Left kidney (tissue), 2 donors: Measurements from ENCODE around the gene CSNK1G3. TPM values are rescaled to one million over a fixed set of nuclear protein-coding genes. Genes with fewer than 3 reads are reported as not detected.

Source experiments
- DNase-seq: peaks from one replicate; pipeline ENCODE4 v3.0.0-alpha.2; 2013
- polyA plus RNA-seq: library from polyadenylated mRNA; unstranded; fragments of 120-200 nt; gene quantifications from one replicate; pipeline ENCODE4 v1.2.1, GENCODE V29; 2013; ENCODE audit not compliant: insufficient read length

CSNK1G3 gene
- polyA plus RNA-seq, 1 donor, result 47.2 TPM

DNA sequence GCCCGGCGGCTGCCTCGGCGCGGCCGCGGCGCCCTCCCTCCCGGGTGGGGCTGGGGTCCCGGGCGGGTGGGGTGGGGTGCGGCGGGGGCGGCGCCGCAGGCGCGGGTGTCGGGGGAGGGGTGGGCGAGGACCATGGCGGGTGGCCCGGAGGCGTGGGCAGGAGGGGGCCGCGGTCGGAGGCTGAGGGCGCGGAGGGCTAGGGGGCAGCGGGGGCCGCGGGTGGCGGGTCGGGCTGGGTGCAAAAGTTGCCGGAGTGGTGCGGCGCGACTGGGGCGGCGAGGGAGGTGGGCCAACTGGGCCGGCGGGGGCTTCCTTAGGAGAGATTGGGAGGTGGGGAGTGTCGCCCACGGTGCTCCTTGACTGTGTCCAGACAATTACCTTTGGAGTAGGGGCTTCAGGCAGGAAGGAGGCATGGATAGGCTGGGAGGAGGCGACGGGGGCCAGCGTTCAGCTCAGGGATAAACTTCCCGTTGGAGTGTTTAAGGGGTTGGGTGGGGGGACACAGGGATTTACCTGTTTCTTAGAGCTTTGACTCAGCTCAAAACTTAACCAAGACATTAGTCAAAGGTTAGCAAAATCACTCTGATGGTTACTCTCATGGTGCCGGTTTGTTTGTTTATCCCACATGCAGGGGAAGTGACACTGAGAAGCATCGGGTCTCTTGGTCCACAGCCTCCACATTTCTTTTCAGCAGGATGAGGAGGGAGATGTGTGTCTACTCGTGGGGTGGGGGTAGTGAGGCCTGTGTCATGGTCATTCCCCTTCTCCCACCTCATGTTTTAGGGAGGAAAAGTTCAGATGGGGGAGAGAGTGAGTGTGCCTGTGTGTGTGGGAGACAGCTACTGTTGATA is 859 bp downstream of the CSNK1G3 start:
- DNase-seq, result peak; percentile 56

DNA sequence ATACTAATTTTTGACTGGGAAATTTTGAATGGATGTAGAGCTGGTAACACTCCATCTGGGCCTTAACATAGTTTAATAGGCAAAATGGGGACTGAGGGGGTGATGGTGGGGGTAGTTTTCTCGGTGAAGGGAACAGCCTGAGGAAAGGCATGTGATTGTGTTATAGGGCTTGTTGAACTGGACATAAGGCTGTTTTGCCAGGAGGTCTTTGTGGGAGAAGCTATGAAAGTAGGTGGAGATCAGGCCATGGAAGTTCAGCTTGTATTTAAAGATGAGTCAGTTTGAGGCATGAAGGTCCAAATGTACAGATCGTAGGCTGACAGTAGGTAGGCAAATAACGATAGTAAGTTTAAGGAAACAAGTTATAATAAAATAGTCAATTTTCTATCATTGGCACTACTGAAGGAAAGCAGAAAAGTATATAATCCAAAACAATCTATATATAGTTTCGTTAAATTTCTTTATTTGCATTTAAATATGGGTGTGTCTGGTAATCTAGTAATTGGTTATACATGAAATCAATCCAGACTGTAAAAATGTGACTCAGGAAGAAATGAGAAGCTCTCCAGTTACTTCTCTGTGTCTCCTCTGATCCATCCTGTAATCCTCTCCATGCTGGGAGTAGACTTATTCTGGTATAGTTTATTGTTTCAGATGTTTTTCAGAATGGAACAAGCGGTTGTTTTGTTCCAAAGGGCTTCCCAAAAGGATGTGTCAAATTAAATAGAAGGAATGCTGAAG is 2.8 kb downstream of the CSNK1G3 start:
- DNase-seq, result no peak

DNA sequence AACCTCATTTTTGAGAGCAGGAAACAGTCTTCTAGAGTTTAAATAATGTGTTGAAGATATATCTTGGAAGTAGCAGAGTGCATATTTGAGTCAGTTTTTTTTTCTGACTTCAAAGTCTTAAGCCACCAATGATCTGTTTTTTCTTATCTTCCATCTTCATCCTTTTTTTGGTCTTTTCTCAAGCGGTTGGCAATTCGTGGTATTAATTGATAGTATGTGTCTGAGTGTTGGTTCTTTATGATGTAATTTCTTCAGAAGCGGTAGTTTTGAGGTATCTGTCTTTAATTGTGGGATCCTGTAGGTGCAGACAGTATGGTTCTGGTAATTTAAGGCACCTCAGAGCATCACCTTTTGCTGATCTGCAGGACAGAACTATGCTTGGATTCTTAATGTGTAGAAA is 3.9 kb downstream of the CSNK1G3 start:
- no peak for DNase-seq

DNA sequence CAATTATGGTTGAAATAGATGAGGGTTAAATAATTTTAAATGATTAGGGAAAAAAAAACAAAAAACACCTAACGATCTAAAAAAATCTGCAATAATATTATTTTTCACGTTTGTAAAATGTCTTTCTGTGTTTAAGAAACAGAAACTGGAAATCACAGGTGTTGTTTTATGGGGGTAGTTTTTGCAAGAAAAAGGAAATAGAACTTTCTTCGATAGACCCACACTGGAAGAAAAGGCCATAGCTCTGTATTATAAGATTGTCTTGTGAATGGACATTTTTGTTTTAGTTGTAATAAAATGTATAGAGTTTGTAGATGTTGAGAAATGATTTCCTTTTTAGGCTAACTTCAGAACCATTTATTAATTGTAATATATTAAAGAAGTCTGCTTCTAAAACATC is 5.5 kb downstream of the CSNK1G3 start:
- no peak for DNase-seq

DNA sequence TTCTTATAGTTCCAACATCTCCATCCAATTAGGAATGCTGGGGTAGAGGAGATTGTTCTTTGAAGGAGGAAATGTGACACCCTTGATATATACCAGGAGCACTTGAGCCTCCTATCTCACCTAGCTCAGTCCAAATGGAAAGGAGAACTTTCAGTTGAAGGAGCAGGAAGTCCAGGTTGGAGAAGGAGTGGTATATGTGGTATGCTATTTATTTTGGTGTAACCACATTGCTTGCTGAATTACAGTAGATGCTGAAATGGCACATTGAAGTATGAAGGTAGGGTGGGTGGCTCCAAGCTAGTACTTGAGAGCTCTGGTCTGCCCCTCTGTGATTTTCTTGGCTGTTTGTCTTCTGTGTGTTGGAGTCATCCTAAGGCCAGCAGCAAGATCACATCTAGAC is 6.1 kb downstream of the CSNK1G3 start:
- DNase-seq, result no peak

DNA sequence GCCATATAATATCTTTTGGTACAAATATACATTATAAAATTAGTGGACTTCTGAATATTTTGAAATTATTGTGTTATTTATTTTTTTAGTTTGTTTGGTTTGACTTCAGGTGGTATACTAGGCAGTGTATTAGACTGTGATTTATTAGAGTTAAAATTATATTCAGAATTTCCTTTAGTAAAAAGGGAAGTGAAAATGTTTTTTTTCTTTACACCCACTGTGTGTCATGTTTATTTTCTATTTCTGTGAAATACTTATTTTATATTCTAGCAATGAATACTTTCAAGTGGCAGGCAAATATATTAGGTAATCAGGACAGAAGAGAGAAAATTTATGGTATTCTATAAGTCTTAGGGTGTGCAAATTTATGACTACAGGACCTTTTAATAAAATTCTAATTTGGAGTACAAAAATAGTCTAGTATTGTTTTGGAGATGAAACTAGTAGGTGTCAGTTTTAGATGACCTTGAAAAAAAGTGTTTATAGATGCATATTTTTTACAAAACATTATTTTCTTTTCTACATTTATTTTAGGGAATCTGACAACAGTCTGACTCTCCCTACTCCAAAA is 8.8 kb downstream of the CSNK1G3 start:
- DNase-seq, result no peak

DNA sequence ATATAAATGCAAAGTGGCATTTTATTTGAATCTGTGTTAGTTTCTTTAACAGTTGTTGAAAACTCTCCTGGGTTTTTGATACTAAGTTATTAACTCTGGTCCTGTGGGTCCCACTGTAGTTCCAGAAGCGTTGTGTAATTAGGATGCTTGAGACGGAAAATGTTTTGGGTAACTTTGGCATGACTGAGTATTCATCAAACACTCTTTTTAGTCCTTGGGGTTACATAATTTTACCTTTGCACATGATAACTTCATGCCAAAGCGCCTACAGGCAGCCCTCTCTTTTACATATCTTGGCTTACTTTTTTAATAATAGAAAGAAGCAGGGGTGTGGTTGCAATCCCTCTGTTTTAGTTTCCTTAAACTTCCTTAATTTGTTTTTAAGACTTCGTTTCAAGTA is 12.2 kb downstream of the CSNK1G3 start:
- no peak for DNase-seq

DNA sequence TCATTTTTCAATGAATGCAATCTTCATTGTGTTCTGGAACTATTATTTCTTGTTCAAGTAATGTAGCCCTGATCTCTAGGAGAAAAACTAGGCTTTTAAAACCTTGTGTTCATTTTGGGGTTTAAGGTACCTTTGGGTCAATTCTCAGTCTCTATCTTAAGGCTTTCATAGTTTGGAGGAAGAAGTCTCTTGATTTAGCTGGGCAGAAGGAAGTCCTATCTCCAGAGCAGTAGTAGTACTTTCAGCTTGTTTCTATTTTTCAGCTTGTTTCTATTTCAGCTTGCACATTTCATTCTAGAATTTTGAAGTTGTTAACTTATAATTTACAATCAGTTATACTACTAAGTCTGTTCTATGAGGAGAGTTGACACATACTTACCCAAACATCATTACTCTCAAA is 15.2 kb downstream of the CSNK1G3 start:
- DNase-seq, result no peak

DNA sequence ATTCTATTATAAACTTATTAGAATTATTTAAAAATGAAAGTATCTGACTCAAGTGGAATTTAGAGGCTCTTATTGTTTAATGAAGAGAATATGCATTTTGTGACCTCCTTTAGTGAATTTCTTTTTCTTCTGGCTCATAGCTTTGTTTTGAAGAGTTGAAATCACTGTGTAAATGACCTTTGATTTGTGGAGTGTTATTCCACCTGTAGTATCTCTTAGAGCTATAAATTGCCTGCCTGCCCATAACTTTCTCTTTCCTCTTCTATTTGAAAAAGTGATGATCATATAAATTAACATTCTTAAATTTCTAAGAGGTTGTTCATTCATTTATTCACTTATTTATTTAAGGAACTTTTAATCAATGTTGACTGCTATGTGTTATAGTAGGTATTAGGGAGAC is 16.1 kb downstream of the CSNK1G3 start:
- no peak for DNase-seq

DNA sequence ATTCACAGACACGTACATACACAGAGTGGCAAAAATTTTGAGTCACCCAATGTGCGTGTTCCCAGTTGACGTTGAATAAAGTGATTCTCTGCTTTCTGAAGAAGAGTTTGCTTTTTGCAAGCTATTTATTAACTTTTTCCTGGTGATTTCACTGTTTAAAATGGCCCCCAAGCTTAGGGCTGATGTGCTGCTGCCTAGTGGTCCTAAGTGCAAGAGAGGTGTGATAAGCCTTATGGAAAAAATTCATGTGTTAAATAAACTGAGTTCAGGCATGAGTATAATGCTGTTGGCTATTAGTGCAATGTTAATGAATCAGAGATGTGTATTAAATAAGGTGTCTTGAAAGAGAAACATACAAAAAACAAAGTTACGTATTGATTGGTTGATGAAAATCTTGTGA is 16.9 kb downstream of the CSNK1G3 start:
- DNase-seq, result no peak

DNA sequence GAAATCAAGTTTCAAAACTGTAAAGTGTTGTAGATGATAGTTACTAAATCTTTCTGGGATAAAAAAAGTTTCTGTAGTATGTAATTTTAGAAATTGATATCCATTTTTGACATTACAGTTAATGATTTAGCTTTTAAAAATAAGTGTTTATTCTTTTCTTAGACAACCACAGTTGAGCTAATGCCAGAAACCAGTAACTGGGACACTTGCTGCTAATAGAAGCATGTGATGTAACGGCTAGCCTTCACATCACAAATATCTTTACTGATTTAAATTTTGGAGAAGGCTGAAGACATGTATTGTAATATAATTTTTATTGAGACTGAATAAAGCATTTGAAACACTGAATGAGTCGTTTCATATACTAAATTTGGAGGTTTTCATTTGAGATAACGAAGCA is 18.8 kb downstream of the CSNK1G3 start:
- DNase-seq, result no peak

DNA sequence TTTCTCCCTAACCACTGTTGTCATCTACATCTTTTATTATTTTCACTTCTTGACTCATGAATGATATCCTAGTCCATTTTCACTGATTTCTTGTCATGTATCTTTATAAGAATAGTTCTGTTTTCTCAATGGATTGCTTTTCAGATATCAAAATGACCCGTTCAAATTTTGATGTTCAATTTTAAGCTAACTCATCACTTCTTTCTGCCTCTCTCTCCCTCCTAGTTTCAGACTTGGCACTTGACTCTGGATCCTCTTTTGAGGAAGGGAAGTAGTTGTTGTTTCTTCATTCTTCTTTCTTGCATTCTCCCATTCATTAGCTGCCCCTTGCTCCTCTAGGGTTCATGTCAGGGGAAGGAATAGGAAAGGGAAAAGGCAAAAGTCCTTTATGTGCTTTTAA is 23.7 kb downstream of the CSNK1G3 start:
- DNase-seq, result no peak

DNA sequence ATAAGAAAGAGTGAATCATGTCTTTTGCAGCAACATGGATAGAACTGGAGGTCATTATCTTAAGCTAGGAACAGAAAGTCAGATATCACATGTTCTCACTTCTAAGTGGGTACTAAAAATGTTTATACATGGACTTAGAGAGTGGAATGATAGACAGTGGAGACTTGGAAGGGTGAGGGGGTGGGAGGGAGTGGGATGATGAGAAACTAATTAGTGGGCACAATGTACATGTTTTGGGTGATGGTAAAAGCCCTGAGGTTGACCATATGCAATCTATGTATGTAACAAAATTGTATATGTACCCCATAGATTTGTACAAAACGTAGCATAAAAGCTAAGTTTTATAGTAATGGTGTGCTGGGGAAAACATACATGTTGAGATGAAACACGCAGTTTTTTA is 25.3 kb downstream of the CSNK1G3 start:
- DNase-seq, result no peak

DNA sequence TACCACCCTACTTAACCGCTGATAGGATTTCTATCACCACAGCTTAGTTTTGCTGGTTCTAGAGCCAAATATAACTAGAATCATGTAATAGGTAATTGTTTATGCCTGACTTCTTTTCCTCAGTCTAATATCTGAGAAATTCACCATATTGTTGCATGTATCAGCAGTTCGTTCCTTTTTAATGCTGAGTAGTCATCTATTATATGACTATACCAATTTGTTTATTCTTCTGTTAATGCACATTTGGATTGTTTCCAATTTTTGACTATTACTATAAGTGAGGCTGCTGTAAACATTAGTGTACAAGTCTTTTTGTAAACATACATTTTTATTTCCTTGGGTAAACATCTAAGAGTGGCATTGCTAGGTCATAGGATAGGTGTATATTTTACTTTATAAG is 25.9 kb downstream of the CSNK1G3 start:
- no peak for DNase-seq

DNA sequence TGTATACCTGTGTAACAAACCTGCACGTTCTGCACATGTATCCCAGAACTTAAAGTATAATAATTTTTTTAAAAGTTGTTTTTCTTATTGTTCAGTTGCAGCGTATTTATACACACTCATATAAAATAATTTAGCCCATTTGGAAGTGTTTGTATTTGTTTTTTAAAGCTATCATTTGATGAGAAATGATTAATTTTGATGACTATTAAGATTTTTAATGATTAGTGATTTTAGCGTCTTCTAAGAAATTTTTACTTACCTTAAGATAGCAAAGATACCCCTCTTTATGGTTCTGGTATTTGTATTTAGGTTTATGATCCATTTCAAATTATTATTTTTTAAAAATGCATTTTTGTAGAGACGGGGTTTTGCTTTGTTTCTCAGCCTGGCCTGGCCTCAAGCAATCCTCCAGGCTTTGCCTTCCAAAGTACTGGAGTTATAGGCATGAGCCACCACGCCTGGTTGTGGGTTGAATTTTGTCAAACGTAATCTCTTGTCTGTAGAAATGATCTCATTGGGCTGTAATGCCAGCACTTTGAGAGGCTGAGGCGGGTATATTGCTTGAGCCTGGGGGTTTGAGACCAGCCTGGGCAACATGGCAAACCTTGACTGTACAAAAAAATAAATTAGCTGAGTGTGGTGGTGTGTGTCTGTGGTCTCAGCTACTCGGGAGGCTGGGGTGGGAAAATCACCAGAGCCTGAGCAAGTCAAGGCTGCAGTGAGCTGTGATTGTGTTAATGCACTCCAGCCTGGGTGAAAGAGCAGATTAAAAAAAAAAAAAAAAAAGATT is 26.9 kb downstream of the CSNK1G3 start:
- DNase-seq, result no peak

DNA sequence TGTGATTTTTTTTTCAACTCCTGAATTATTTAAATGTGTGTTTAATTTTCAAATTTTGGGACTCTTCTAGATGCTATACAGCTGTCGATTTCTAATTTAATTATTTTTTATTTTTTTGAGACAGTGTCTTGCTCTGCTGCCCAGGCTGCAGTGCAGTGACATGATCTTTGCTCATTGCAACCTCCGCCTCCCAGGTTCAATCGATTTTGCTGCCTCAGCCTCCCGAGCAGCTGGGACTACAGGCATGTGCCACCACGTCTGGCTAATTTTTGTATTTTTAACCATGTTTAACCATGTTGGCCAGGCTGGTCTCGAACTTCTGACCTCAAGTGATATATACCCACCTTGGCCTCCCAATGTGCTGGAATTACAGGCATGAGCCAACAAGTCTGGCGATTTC is 28.6 kb downstream of the CSNK1G3 start:
- DNase-seq, result no peak

DNA sequence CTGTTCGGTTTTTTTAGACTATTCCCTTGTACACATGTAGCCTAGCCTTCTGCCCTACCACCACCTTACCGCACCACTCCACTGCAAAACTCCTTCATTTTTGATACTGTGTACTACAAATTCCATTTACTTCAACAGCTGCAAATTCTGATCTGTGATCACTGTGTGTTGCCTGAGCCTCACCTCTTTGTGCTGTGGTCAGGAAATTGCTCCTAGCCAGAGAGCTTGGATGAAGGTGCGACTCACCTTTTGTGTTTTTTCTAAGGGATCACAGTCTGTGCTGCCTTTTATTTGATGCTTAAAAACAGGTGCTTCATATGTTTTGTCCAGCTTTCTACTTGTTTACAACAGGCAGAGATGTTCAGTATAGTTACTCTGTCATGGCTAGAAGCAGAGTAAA is 31.5 kb downstream of the CSNK1G3 start:
- DNase-seq, result no peak

DNA sequence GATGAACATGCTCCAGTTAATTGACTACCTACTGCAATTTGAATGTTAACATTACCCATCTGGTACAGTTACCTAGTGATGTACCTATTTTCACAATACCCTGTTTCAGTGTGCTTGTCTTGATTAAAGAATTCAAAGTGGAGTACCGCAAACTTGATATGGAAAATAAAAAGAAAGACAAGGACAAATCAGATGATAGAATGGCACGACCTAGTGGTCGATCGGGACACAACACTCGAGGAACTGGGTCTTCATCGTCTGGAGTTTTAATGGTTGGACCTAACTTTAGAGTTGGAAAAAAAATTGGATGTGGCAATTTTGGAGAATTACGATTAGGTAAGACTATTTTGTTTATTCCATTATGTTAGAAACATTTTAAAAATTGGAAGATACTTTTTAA is 33.5 kb downstream of the CSNK1G3 start:
- no peak for DNase-seq

DNA sequence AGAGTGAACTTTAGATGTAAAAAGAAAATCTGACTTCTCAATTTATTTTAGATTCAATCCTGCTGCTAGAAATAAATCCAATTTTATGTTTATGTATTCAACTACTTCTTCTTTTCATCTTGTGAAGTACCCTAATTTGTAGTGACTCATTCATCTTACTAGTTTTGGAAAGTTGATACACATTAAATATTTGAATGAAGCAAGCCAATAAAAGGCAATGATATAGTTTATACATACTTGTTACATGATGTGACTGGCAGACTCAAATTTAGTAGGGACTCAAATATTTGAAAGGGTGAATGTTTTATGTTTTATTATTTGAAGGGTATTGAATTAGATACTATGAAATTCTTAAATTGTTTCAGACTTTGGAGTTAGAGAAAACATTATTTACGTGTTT is 34.7 kb downstream of the CSNK1G3 start:
- no peak for DNase-seq

DNA sequence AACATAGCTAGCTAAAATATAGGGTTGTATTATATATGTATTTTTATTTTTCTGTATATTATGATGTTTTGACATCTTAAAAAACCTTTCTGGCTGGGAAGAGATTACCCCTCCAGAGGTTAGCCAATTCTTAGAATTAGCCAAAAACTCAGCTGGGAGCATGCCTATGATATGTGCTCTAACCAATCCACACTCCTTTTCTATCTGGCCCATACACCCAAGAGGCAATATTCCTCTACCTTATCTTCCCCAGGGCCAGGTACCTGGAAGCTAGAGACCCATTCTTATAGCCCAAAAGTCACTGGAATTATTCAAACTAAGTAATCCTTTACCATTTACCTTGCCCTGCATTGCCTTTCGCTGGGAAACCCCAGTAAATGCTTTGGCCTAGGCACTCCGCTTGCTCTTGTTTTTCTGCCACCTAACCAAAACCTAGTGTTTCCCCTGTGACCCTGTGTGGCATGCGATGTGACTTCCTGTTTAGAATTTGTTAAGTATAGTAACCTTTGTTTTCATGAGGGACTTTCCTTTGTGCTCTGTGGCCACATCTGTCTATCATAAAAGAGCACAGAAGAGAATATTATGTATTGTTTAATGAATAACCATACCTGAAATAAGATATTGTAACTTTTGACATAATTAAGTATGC is 37.4 kb downstream of the CSNK1G3 start:
- DNase-seq, result no peak

DNA sequence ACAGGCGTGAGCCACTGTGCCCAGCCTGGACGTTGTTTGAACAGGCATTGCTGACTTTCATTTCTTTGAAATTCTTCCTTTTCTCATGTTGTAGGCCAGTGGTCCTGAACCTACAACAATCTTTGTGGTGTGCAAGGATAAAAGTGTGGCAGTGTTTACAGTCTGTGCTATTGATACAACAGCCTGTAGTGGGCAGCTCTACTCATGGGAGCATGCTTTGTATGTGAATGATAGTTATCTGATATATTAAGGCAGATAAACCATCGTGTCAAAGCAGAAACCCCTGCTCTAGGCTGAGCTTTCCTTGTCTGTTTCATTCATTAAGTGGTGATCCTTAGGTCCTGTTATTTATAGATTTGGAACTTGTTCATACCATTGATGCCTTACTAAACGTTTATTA is 42.6 kb downstream of the CSNK1G3 start:
- DNase-seq, result no peak

DNA sequence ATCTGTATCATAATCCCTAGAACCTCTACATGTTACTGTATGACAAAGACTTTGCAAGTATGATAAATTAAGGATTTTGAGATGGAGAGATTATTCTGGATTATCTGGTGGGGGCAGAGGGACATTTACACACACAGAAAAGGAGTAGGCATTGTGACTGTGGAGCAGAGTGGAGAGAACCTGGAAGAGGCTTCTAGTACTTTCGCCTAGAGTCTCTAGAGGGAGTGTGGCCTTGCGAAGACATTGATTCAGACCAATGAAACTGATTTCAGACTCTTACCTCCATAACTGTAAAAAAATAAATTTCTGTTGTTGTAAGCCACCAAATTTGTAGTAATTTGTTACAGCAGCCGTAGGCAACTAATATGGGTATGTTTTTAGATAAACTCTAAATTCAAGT is 45.9 kb downstream of the CSNK1G3 start:
- DNase-seq, result no peak
